IMR-90 (cell line): ENCODE data around the gene ANGPTL1. TPM values are rescaled to one million over a fixed set of nuclear protein-coding genes. Genes with fewer than 3 reads are reported as not detected.

Experiments used
- ATAC-seq: fragments of 200-7000 bp; cut with Tn5 transposase; 2 replicates; pipeline ENCODE4 v1.9.1; 2020; ENCODE audit warnings: low read depth, mild to moderate bottlenecking, moderate library complexity
- BruUV-seq: library from RNA; stranded (reverse); fragments of 400-500 nt; replicated peaks from 2 replicates; lab custom pipeline; 2021; lab: Mats Ljungman, UMichigan
- CTCF ChIA-PET: fragments of 300-600 bp; formaldehyde crosslinking; extraction: SDS; loops from one replicate; lab custom pipeline; 2021; ENCODE audit warnings: antibody characterized with exemption; lab: Yijun Ruan, JAX
- POLR2A ChIA-PET: fragments of 300-600 bp; sonication (Branson Sonifier 250); formaldehyde crosslinking; loops from one replicate; lab custom pipeline; 2022; ENCODE audit warnings: antibody characterized with exemption; ENCODE audit not compliant: unreplicated experiment; lab: Charles Lee
- DNase-seq: peaks from one replicate; pipeline ENCODE4 v3.0.0; 2013
- H2AFZ ChIP-seq: replicated peaks from 2 replicates; pipeline ENCODE3; 2013; ENCODE audit warnings: low read length, mild to moderate bottlenecking; ENCODE audit not compliant: poor library complexity
- H2AK5ac ChIP-seq: 2 replicates; pipeline ENCODE4 v1.6.1; 2013; ENCODE audit warnings: low read depth, low read length, inconsistent platforms
- H2AK9ac ChIP-seq: replicated peaks from 2 replicates; pipeline ENCODE3; 2013; ENCODE audit warnings: mild to moderate bottlenecking, low read depth, low read length, moderate library complexity; ENCODE audit not compliant: poor library complexity
- H2BK120ac ChIP-seq: 2 replicates; pipeline ENCODE4 v1.6.1; 2013; ENCODE audit warnings: low read depth, low read length, inconsistent platforms
- H2BK15ac ChIP-seq: 3 replicates; pipeline ENCODE4 v1.6.1; 2013; ENCODE audit warnings: low read depth, low read length, inconsistent platforms
- H2BK20ac ChIP-seq: 2 replicates; pipeline ENCODE4 v1.6.1; 2013; ENCODE audit warnings: low read depth, mild to moderate bottlenecking, inconsistent platforms, low read length, moderate library complexity
- H2BK5ac ChIP-seq: 2 replicates; pipeline ENCODE4 v1.6.1; 2013; ENCODE audit warnings: mild to moderate bottlenecking, low read depth, low read length, inconsistent platforms; ENCODE audit not compliant: poor library complexity, severe bottlenecking
- H3K14ac ChIP-seq: replicated peaks from 2 replicates; pipeline ENCODE4 v1.6.1; 2013; ENCODE audit warnings: low read depth, low read length, inconsistent platforms
- H3K18ac ChIP-seq: 2 replicates; pipeline ENCODE4 v1.6.1; 2013; ENCODE audit warnings: low read depth, low read length, control low read depth
- H3K23ac ChIP-seq: 2 replicates; pipeline ENCODE4 v1.6.1; 2013; ENCODE audit warnings: low read depth, low read length, inconsistent platforms
- H3K27ac ChIP-seq: 2 replicates; pipeline ENCODE4 v1.5.1; 2013; ENCODE audit warnings: mild to moderate bottlenecking, control low read depth, low read length; ENCODE audit not compliant: insufficient read depth
- H3K27me3 ChIP-seq: 2 replicates; pipeline ENCODE4 v1.6.1; 2013; ENCODE audit warnings: low read length; ENCODE audit not compliant: control insufficient read depth, insufficient read depth
- H3K36me3 ChIP-seq: 2 replicates; pipeline ENCODE4 v1.6.1; 2013; ENCODE audit warnings: low read length, mixed read lengths; ENCODE audit not compliant: control insufficient read depth, insufficient read depth
- H3K4ac ChIP-seq: 2 replicates; pipeline ENCODE4 v1.6.1; 2013; ENCODE audit warnings: low read depth, low read length, inconsistent platforms
- H3K4me1 ChIP-seq: 2 replicates; pipeline ENCODE4 v1.6.1; 2013; ENCODE audit warnings: low read length, mixed read lengths; ENCODE audit not compliant: control insufficient read depth, insufficient read depth
- H3K4me2 ChIP-seq: 2 replicates; pipeline ENCODE4 v1.6.1; 2013; ENCODE audit warnings: low read depth, mild to moderate bottlenecking, control low read depth, low read length, moderate library complexity
- H3K4me3 ChIP-seq: 2 replicates; pipeline ENCODE4 v1.5.1; 2013; ENCODE audit warnings: low read depth, mild to moderate bottlenecking, control low read depth, low read length, moderate library complexity; ENCODE audit not compliant: insufficient read depth
- H3K56ac ChIP-seq: 2 replicates; pipeline ENCODE4 v1.6.1; 2013; ENCODE audit warnings: low read length, inconsistent platforms; ENCODE audit not compliant: insufficient read depth; ENCODE audit errors: extremely low read depth
- H3K79me1 ChIP-seq, 2 experiments: 2 replicates each; pipeline ENCODE4 v1.6.1; 2013; ENCODE audit warnings: low read length in 2 of 2, inconsistent platforms in 1 of 2, low read depth in 1 of 2
- H3K9ac ChIP-seq: 2 replicates; pipeline ENCODE4 v1.6.1; 2013; ENCODE audit warnings: low read depth, low read length, control low read depth
- H3K9me1 ChIP-seq: 2 replicates; pipeline ENCODE4 v1.6.1; 2013; ENCODE audit warnings: low read length, inconsistent platforms; ENCODE audit not compliant: insufficient read depth
- H3K9me3 ChIP-seq: 2 replicates; pipeline ENCODE4 v1.6.1; 2013; ENCODE audit warnings: low read length; ENCODE audit not compliant: control insufficient read depth, insufficient read depth
- H4K20me1 ChIP-seq: 2 replicates; pipeline ENCODE4 v1.6.1; 2013; ENCODE audit warnings: low read length, inconsistent platforms; ENCODE audit not compliant: insufficient read depth
- H4K5ac ChIP-seq: 2 replicates; pipeline ENCODE4 v1.6.1; 2013; ENCODE audit warnings: mild to moderate bottlenecking, low read depth, low read length, control low read depth
- H4K8ac ChIP-seq, 2 experiments: 2 replicates each; pipeline ENCODE4 v1.6.1; 2013; ENCODE audit warnings: low read depth in 2 of 2, low read length in 2 of 2, control low read depth in 1 of 2, inconsistent platforms in 1 of 2
- H4K91ac ChIP-seq: 2 replicates; pipeline ENCODE4 v1.6.1; 2013; ENCODE audit warnings: low read depth, low read length, inconsistent platforms; ENCODE audit not compliant: insufficient read depth
- BHLHE40 ChIP-seq: fragments of 150-350 bp; IDR thresholded peaks from 2 replicates; pipeline ENCODE4 v1.6.1; 2016; ENCODE audit warnings: mild to moderate bottlenecking, low read depth, low read length
- CEBPB ChIP-seq: IDR thresholded peaks from 2 replicates; pipeline ENCODE4 v1.6.1; 2012; ENCODE audit warnings: low read depth, low read length, improper control_type of control experiment
- CHD1 ChIP-seq: IDR thresholded peaks from 2 replicates; pipeline ENCODE4 v1.6.1; 2012; ENCODE audit warnings: low read depth, low read length, improper control_type of control experiment
- FOS ChIP-seq: fragments of 150-350 bp; IDR thresholded peaks from 2 replicates; pipeline ENCODE4 v1.6.1; 2016; ENCODE audit warnings: low read depth, low read length
- MAFK ChIP-seq: IDR thresholded peaks from 2 replicates; pipeline ENCODE4 v1.6.1; 2012; ENCODE audit warnings: low read depth, low read length, improper control_type of control experiment
- MAZ ChIP-seq: IDR thresholded peaks from 2 replicates; pipeline ENCODE4 v1.6.1; 2012; ENCODE audit warnings: low read depth, mild to moderate bottlenecking, low read length, improper control_type of control experiment, moderate library complexity, borderline replicate concordance
- MXI1 ChIP-seq: IDR thresholded peaks from 2 replicates; pipeline ENCODE4 v1.6.1; 2012; ENCODE audit warnings: low read depth, mild to moderate bottlenecking, low read length, moderate library complexity, borderline replicate concordance
- NFE2L2 ChIP-seq: fragments of 150-350 bp; IDR thresholded peaks from 2 replicates; pipeline ENCODE4 v1.6.1; 2016; ENCODE audit warnings: low read depth, mild to moderate bottlenecking, low read length
- POLR2A ChIP-seq: IDR thresholded peaks from 2 replicates; pipeline ENCODE4 v1.6.1; 2012; ENCODE audit warnings: mild to moderate bottlenecking, low read depth, low read length
- RAD21 ChIP-seq: IDR thresholded peaks from 2 replicates; pipeline ENCODE4 v1.6.1; 2012; ENCODE audit warnings: low read length, improper control_type of control experiment
- RCOR1 ChIP-seq: IDR thresholded peaks from 2 replicates; pipeline ENCODE4 v1.6.1; 2012; ENCODE audit warnings: mild to moderate bottlenecking, low read length, improper control_type of control experiment; ENCODE audit not compliant: insufficient replicate concordance
- RFX5 ChIP-seq: IDR thresholded peaks from 2 replicates; pipeline ENCODE4 v1.8.0; 2012; ENCODE audit warnings: low read depth, mild to moderate bottlenecking, low read length, moderate library complexity
- SMC3 ChIP-seq: fragments of 150-350 bp; IDR thresholded peaks from 2 replicates; pipeline ENCODE4 v1.6.1; 2016; ENCODE audit warnings: low read depth, mild to moderate bottlenecking, antibody characterized with exemption, low read length, moderate library complexity
- dilution Hi-C: fragments of 300-500 bp; cut with HindIII; formaldehyde crosslinking; loops from one replicate; pipeline ENCODE4 v1.14.3; 2018; ENCODE audit warnings: low sequenced_read_pairs; ENCODE audit not compliant: unreplicated experiment
- in situ Hi-C: fragments of 300-500 bp; cut with MboI; formaldehyde crosslinking; loops from 3 replicates; pipeline ENCODE4 v1.14.3; 2019; ENCODE audit warnings: low sequenced_read_pairs, inconsistent platforms, mixed read lengths
- intact Hi-C: fragments of 100-400 bp; cut with micrococcal nuclease; formaldehyde crosslinking; loops from 2 replicates; pipeline ENCODE4 v1.10.0; 2022
- polyA plus RNA-seq, 3 experiments: library from polyadenylated mRNA; depleted of rRNA; stranded (reverse); fragments of >200 nt; gene quantifications; 2 replicates each; pipeline ENCODE4 v1.2.3, GENCODE V29; 2012; ENCODE audit warnings: low replicate concordance in 1 of 3
- total RNA-seq: library from RNA; depleted of rRNA; stranded (reverse); fragments of >200 nt; gene quantifications from 2 replicates; pipeline ENCODE4 v1.2.3, GENCODE V29; 2012
- TF ChIP-seq, protein P1 (sequence below): conservative IDR thresholded peaks from 2 replicates; pipeline ENCODE4 v1.5.1; 2012; ENCODE audit warnings: mild to moderate bottlenecking, low read depth, low read length, improper control_type of control experiment
- TF ChIP-seq, protein P2 (sequence below): fragments of 150-350 bp; IDR thresholded peaks from 2 replicates; pipeline ENCODE4 v1.6.1; 2016; ENCODE audit warnings: low read depth, mild to moderate bottlenecking, low read length, moderate library complexity, borderline replicate concordance
- TF ChIP-seq, protein P3 (sequence below): fragments of 150-350 bp; IDR thresholded peaks from 2 replicates; pipeline ENCODE4 v1.6.1; 2017; ENCODE audit warnings: mild to moderate bottlenecking, antibody characterized with exemption, low read length, low read depth

Gene ANGPTL1
- total and polyA plus RNA-seq, 2 of the 4 experiments (the other 2 are of a cell fraction), result under 0.01 to 0.03 TPM

DNA sequence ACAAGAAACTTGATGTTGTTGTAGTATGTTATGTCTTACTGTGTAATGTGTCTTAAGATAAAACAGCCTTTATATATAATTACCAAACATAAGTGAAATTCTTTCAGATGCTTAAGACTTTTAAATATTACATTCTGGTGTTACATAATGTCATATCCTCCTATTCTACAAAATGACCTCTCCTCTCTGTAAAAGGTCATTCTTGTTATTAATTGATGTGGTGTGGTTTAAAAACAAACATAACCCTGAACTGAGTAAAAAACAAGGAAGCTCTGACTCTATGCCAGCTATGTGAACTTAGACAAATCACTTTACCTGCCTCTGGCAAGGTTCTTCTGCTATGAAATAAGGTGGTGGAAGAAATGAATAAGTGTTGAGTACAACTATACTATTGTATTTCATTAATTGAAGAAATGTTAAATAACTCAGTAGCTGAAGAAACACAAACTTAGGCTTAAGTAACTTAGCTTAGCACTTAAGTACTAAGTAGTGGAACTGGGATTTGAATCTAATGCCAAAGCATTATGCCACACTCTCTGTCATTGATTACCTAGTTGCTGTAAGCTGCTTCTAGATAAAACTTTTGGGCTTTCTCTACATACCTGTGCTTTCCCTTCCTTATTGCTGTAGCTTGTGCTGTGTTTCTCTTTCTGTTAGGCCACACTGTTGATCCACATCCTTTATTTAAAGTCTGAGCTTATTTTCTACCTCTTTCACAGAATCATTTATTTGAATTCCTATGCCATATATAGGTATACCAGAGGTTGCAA lies 859 bp upstream of the ANGPTL1 start:
- no peak overlapping the region for H3K4me3 ChIP-seq
- peaks cover 5% of the 10 kb centered on the region for H3K4me1 ChIP-seq
- no peak overlapping the region for H2BK5ac ChIP-seq
- in situ Hi-C loops, result no loop called here
- DNase-seq (no peak), ATAC-seq (no peak)
- no peak overlapping the region for H2AK9ac ChIP-seq
- CTCF ChIA-PET, result no interaction called here
- H4K91ac ChIP-seq, result no peak overlapping the region
- intact Hi-C loops, result no loop called here
- H3K9ac ChIP-seq, result no peak overlapping the region
- H3K79me1 ChIP-seq, result peaks cover 3 to 4% of the 10 kb centered on the region in 2 experiments; a peak in 2 of 4 replicates
- H3K56ac ChIP-seq, result no peak overlapping the region
- POLR2A ChIA-PET, result no interaction called here
- H2BK120ac ChIP-seq, result no peak overlapping the region
- no peak overlapping the region for H3K27ac ChIP-seq
- no peaks in the 10 kb centered on the region for H4K20me1 ChIP-seq
- no peak overlapping the region for H3K23ac ChIP-seq
- no TSS peak for BruUV-seq
- peaks cover 3% of the 10 kb centered on the region; the same call in 1 of the 2 replicates for H3K36me3 ChIP-seq
- no peaks in the 10 kb centered on the region for H3K27me3 ChIP-seq
- H3K9me1 ChIP-seq, result no peaks in the 10 kb centered on the region; the same call in 1 of the 2 replicates
- H2BK20ac ChIP-seq, result no peak overlapping the region
- no peak for TF ChIP-seq MAFK
- no peak for TF ChIP-seq CEBPB
- TF ChIP-seq MXI1, result no peak
- TF ChIP-seq, protein P1, sequence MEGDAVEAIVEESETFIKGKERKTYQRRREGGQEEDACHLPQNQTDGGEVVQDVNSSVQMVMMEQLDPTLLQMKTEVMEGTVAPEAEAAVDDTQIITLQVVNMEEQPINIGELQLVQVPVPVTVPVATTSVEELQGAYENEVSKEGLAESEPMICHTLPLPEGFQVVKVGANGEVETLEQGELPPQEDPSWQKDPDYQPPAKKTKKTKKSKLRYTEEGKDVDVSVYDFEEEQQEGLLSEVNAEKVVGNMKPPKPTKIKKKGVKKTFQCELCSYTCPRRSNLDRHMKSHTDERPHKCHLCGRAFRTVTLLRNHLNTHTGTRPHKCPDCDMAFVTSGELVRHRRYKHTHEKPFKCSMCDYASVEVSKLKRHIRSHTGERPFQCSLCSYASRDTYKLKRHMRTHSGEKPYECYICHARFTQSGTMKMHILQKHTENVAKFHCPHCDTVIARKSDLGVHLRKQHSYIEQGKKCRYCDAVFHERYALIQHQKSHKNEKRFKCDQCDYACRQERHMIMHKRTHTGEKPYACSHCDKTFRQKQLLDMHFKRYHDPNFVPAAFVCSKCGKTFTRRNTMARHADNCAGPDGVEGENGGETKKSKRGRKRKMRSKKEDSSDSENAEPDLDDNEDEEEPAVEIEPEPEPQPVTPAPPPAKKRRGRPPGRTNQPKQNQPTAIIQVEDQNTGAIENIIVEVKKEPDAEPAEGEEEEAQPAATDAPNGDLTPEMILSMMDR, result no peak
- TF ChIP-seq, protein P2, sequence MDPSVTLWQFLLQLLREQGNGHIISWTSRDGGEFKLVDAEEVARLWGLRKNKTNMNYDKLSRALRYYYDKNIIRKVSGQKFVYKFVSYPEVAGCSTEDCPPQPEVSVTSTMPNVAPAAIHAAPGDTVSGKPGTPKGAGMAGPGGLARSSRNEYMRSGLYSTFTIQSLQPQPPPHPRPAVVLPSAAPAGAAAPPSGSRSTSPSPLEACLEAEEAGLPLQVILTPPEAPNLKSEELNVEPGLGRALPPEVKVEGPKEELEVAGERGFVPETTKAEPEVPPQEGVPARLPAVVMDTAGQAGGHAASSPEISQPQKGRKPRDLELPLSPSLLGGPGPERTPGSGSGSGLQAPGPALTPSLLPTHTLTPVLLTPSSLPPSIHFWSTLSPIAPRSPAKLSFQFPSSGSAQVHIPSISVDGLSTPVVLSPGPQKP, result no peak
- no peak for TF ChIP-seq MAZ
- no peak for TF ChIP-seq RAD21
- TF ChIP-seq RCOR1, result no peak
- TF ChIP-seq CHD1, result no peak
- no peak for TF ChIP-seq FOS
- no peak for TF ChIP-seq SMC3
- no peak for TF ChIP-seq NFE2L2
- TF ChIP-seq POLR2A, result no peak
- no peak for TF ChIP-seq BHLHE40
- TF ChIP-seq, protein P3, sequence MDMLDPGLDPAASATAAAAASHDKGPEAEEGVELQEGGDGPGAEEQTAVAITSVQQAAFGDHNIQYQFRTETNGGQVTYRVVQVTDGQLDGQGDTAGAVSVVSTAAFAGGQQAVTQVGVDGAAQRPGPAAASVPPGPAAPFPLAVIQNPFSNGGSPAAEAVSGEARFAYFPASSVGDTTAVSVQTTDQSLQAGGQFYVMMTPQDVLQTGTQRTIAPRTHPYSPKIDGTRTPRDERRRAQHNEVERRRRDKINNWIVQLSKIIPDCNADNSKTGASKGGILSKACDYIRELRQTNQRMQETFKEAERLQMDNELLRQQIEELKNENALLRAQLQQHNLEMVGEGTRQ, result no peak
- TF ChIP-seq RFX5, result no peak
- H3K14ac ChIP-seq, result no peak overlapping the region
- H3K4me2 ChIP-seq, result no peak overlapping the region
- no peak overlapping the region for H3K4ac ChIP-seq
- no peak overlapping the region for H3K18ac ChIP-seq
- H2AK5ac ChIP-seq, result no peak overlapping the region
- no peak overlapping the region for H2BK15ac ChIP-seq
- dilution Hi-C loops, result no loop called here
- H3K9me3 ChIP-seq, result no peaks in the 10 kb centered on the region
- H2AFZ ChIP-seq, result no peak overlapping the region
- no peak overlapping the region for H4K5ac ChIP-seq
- H4K8ac ChIP-seq, result no peak overlapping the region
